ENCODE data around the gene TARDBP. TPM values are rescaled to one million over a fixed set of nuclear protein-coding genes. Genes with fewer than 3 reads are reported as not detected.

TARDBP gene
- total RNA-seq, 3 donors from 2014 or later (not counting 1 experiment from before 2014, with no cell fraction given), result 148 to 171 (median 161) TPM

- WGBS (ENCODE audit: insufficient coverage), result no CpG with 5 or more reads among the region's 1 CpG
- no peak overlapping the region for H3K27ac ChIP-seq (ENCODE audit: low read length)
- no peaks in the 10 kb centered on the region for H3K4me1 ChIP-seq (ENCODE audit: control insufficient read depth, insufficient read depth, low read length)
- Mint-ChIP-seq H3K9me3 (no peaks in the 10 kb centered on the region), H3K36me3 (peaks cover 8% of the 10 kb centered on the region), H3K27ac (peak overlapping the region in 1 of 2 donors; percentile 80), H3K4me3 (no peak overlapping the region), H3K4me1 (peaks cover 17 to 45% of the 10 kb centered on the region in 2 donors), H3K27me3 (ENCODE audit: low read depth in 2 of 2) (no peaks in the 10 kb centered on the region)
- peaks cover 63% of the 10 kb centered on the region for H3K36me3 ChIP-seq (ENCODE audit: control insufficient read depth, insufficient read depth, low read length)
- no peaks in the 10 kb centered on the region for H3K9me3 ChIP-seq (ENCODE audit: control insufficient read depth, insufficient read depth, low read length)
- TF ChIP-seq CTCF (IDR thresholded peaks at IDR 0.05), result no peak
- H3K27me3 ChIP-seq (ENCODE audit: control insufficient read depth, insufficient read depth, low read length), result no peaks in the 10 kb centered on the region
- DNase-seq (no peak), ATAC-seq (no peak)
- intact Hi-C loops (cut with micrococcal nuclease), result no loop called here
- no peak overlapping the region for H3K4me3 ChIP-seq (ENCODE audit: low read length)
These were observed 13.6 kb downstream of the TARDBP start for GRCh38 chr1:11026052-11026451.

GRCh38 chr1:11026903-11027302 lies 14.4 kb downstream of the TARDBP start:
- H3K36me3 Mint-ChIP-seq, result peaks cover 8% of the 10 kb centered on the region
- H3K9me3 Mint-ChIP-seq, result no peaks in the 10 kb centered on the region
- no peak for TF ChIP-seq CTCF (IDR thresholded peaks at IDR 0.05)
- ATAC-seq (peak in 1 of 3 donors; percentile 15), DNase-seq (no peak)
- intact Hi-C loops (cut with micrococcal nuclease), result no loop called here
- Histone ChIP-seq H3K36me3 (ENCODE audit: control insufficient read depth, insufficient read depth, low read length) (peaks cover 54% of the 10 kb centered on the region), H3K4me1 (ENCODE audit: control insufficient read depth, insufficient read depth, low read length) (no peaks in the 10 kb centered on the region), H3K27me3 (ENCODE audit: control insufficient read depth, insufficient read depth, low read length) (no peaks in the 10 kb centered on the region), H3K9me3 (ENCODE audit: control insufficient read depth, insufficient read depth, low read length) (no peaks in the 10 kb centered on the region), H3K4me3 (ENCODE audit: low read length) (no peak overlapping the region), H3K27ac (ENCODE audit: low read length) (no peak overlapping the region)
- H3K27me3 Mint-ChIP-seq (ENCODE audit: low read depth in 2 of 2), result no peaks in the 10 kb centered on the region
- H3K4me3 Mint-ChIP-seq, result no peak overlapping the region
- peak overlapping the region; percentile 43 to 80 for H3K27ac Mint-ChIP-seq
- WGBS (ENCODE audit: insufficient coverage), result 100% methylated on average over 5 of the region's 5 CpGs
- peaks cover 17 to 43% of the 10 kb centered on the region in 2 donors for H3K4me1 Mint-ChIP-seq

- Mint-ChIP-seq H3K4me3 (no peak overlapping the region), H3K27ac (peak overlapping the region; percentile 43 to 80), H3K27me3 (ENCODE audit: low read depth in 2 of 2) (no peaks in the 10 kb centered on the region), H3K9me3 (no peaks in the 10 kb centered on the region), H3K36me3 (peaks cover 8% of the 10 kb centered on the region), H3K4me1 (peaks cover 17 to 39% of the 10 kb centered on the region in 2 donors)
- 82% methylated on average over 5 of the region's 6 CpGs for WGBS (ENCODE audit: insufficient coverage)
- intact Hi-C loops (cut with micrococcal nuclease), result no loop called here
- H3K4me1 ChIP-seq (ENCODE audit: control insufficient read depth, insufficient read depth, low read length), result no peaks in the 10 kb centered on the region
- ATAC-seq (no peak), DNase-seq (no peak)
- no peak overlapping the region for H3K4me3 ChIP-seq (ENCODE audit: low read length)
- TF ChIP-seq CTCF (IDR thresholded peaks at IDR 0.05), result no peak
- H3K27me3 ChIP-seq (ENCODE audit: control insufficient read depth, insufficient read depth, low read length), result no peaks in the 10 kb centered on the region
- no peaks in the 10 kb centered on the region for H3K9me3 ChIP-seq (ENCODE audit: control insufficient read depth, insufficient read depth, low read length)
- H3K36me3 ChIP-seq (ENCODE audit: control insufficient read depth, insufficient read depth, low read length), result peaks cover 50% of the 10 kb centered on the region
- no peak overlapping the region for H3K27ac ChIP-seq (ENCODE audit: low read length)
These were observed 14.9 kb downstream of the TARDBP start for GRCh38 chr1:11027316-11027715.

GRCh38 chr1:11028018-11028417 lies 15.6 kb downstream of the TARDBP start:
- H3K27me3 Mint-ChIP-seq (ENCODE audit: low read depth in 2 of 2), result no peaks in the 10 kb centered on the region
- H3K36me3 Mint-ChIP-seq, result peaks cover 8% of the 10 kb centered on the region
- no peak for ATAC-seq
- no peaks in the 10 kb centered on the region for H3K27me3 ChIP-seq (ENCODE audit: control insufficient read depth, insufficient read depth, low read length)
- H3K4me1 Mint-ChIP-seq, result peaks cover 16 to 33% of the 10 kb centered on the region in 2 donors
- intact Hi-C loops (cut with micrococcal nuclease), result no loop called here
- no peaks in the 10 kb centered on the region for H3K9me3 Mint-ChIP-seq
- no peaks in the 10 kb centered on the region for H3K9me3 ChIP-seq (ENCODE audit: control insufficient read depth, insufficient read depth, low read length)
- no peak overlapping the region for H3K4me3 Mint-ChIP-seq
- no peak for TF ChIP-seq CTCF (IDR thresholded peaks at IDR 0.05)
- peak overlapping the region in 1 of 2 donors; percentile 43 for H3K27ac Mint-ChIP-seq
- H3K4me1 ChIP-seq (ENCODE audit: control insufficient read depth, insufficient read depth, low read length), result no peaks in the 10 kb centered on the region
- peaks cover 46% of the 10 kb centered on the region for H3K36me3 ChIP-seq (ENCODE audit: control insufficient read depth, insufficient read depth, low read length)
- no peak overlapping the region for H3K4me3 ChIP-seq (ENCODE audit: low read length)
- no peak for DNase-seq
- WGBS (ENCODE audit: insufficient coverage), result 96% methylated on average over 3 of the region's 3 CpGs
- no peak overlapping the region for H3K27ac ChIP-seq (ENCODE audit: low read length)
